ENCODE data around the gene ARHGAP26. TPM values are rescaled to one million over a fixed set of nuclear protein-coding genes. Genes with fewer than 3 reads are reported as not detected.

ARHGAP26 gene
- total and polyA plus RNA-seq, 2 of the 4 experiments (the other 2 are of a cell fraction), result 0.54 to 0.56 TPM

DNA sequence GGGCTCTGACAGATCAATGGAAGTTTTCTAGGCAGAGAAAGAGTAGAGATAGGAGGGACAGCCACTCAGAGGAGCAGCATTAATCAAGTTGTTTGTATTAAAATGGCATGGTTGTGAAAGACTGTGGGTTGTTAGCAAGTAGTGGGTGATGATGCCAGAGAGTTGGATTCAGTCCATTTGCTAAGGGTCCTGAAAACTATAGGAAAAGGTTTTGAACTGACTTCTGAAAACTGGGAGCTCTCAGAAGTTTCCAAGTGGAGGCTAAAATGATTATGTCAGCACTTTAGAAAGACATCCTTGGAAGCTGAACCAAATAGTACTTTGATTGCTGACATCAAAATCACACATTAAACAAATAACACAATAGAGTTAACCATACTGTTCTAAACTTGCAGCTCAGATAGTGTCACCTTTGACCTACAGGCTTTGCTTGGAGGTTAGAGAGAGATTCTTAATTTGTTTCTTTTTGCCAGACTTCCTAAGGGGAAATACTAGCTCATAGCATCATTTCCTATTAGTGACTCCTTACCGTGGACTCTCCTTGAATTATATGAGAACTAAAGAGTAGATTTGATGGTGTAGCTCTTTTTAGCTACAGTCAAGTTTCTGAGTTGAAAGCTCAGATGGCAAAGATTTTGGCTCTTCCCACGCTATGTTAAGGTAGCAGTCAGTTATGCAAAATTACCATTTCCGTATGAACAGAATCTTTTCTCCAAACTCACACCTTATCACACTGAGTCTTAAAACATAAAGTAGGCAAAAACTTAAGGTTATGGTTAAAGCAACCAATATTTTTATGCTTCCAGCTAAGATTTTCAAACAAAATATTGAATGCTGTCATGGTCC lies 356.2 kb downstream of the ARHGAP26 start:
- H3K56ac ChIP-seq (ENCODE audit: extremely low read depth, insufficient read depth, low read length), result no peak overlapping the region
- H3K23ac ChIP-seq (ENCODE audit: low read depth, low read length), result no peak overlapping the region
- no peak overlapping the region; the same call in 1 of the 2 replicates for H3K18ac ChIP-seq (ENCODE audit: low read depth, low read length)
- H2AFZ ChIP-seq (replicated peaks; ENCODE audit: low read length, poor library complexity), result no peak overlapping the region
- H4K8ac ChIP-seq (ENCODE audit: low read depth in 2 of 2, low read length in 2 of 2), result no peak overlapping the region
- H2AK5ac ChIP-seq (ENCODE audit: low read depth, low read length), result no peak overlapping the region
- no peak overlapping the region for H3K4me3 ChIP-seq (ENCODE audit: insufficient read depth, low read depth, low read length)
- H2BK120ac ChIP-seq (ENCODE audit: low read depth, low read length), result no peak overlapping the region
- no peaks in the 10 kb centered on the region for H3K27me3 ChIP-seq (ENCODE audit: control insufficient read depth, insufficient read depth, low read length)
- H2BK5ac ChIP-seq (ENCODE audit: low read depth, low read length, poor library complexity, severe bottlenecking), result no peak overlapping the region
- intact Hi-C loops (cut with micrococcal nuclease), result no loop called here
- in situ Hi-C loops (cut with MboI; ENCODE audit: low sequenced_read_pairs), result no loop called here
- no peaks in the 10 kb centered on the region for H3K9me3 ChIP-seq (ENCODE audit: control insufficient read depth, insufficient read depth, low read length)
- no peak overlapping the region for H2BK20ac ChIP-seq (ENCODE audit: low read depth, low read length)
- no peaks in the 10 kb centered on the region for H4K20me1 ChIP-seq (ENCODE audit: insufficient read depth, low read length)
- H3K79me1 ChIP-seq (ENCODE audit: low read depth in 1 of 2, low read length in 2 of 2), result no peaks in the 10 kb centered on the region
- H3K9me1 ChIP-seq (ENCODE audit: insufficient read depth, low read length), result no peaks in the 10 kb centered on the region; the same call in 1 of the 2 replicates
- dilution Hi-C loops (cut with HindIII; ENCODE audit: low sequenced_read_pairs, unreplicated experiment), result no loop called here
- WGBS, 2 experiments (ENCODE audit: extremely low coverage in 2 of 2, insufficient read length in 1 of 2), result no CpG with 5 or more reads among the region's 3 CpGs
- peaks cover under 1% of the 10 kb centered on the region for H3K4me1 ChIP-seq (ENCODE audit: control insufficient read depth, insufficient read depth, low read length)
- no peak overlapping the region for H3K9ac ChIP-seq (ENCODE audit: low read depth, low read length)
- H2BK15ac ChIP-seq (ENCODE audit: low read depth, low read length), result no peak overlapping the region
- DNase-seq, result peak; percentile 30
- ChIA-PET CTCF (interaction anchor here (0.5 to 1.5 kb wide), 4 partner anchors 15 to 264 kb away, joined by 3 to 7 read pairs (median 4); no protein-coding TSS in a partner anchor), POLR2A (ENCODE audit: unreplicated experiment) (no interaction called here)
- no peak overlapping the region for H4K5ac ChIP-seq (ENCODE audit: low read depth, low read length)
- TF ChIP-seq CEBPB (IDR thresholded peaks at IDR 0.05; ENCODE audit: low read depth, low read length) (peak; percentile 39; the same call in 1 of the 2 replicates), CHD1 (IDR thresholded peaks at IDR 0.05; ENCODE audit: low read depth, low read length) (no peak), MAFK (IDR thresholded peaks at IDR 0.05; ENCODE audit: low read depth, low read length) (peak; percentile 99), SMC3 (IDR thresholded peaks at IDR 0.05; ENCODE audit: low read depth, low read length) (no peak), RAD21 (IDR thresholded peaks at IDR 0.05; ENCODE audit: low read length) (no peak)
- H3K36me3 ChIP-seq (ENCODE audit: control insufficient read depth, insufficient read depth, low read length), result no peaks in the 10 kb centered on the region
- no peak overlapping the region for H3K4me2 ChIP-seq (ENCODE audit: low read depth, low read length)
- no peak for ATAC-seq (ENCODE audit: low read depth)
- no TSS peak for BruUV-seq (replicated peaks)
- H4K91ac ChIP-seq (ENCODE audit: insufficient read depth, low read depth, low read length), result no peak overlapping the region
- no peak overlapping the region for H2AK9ac ChIP-seq (replicated peaks; ENCODE audit: low read depth, low read length, poor library complexity)
- no peak overlapping the region for H3K4ac ChIP-seq (ENCODE audit: low read depth, low read length)
- 0 out of 2 replicates have a peak overlapping the region, but pooled peaks have one; percentile 33 for H3K14ac ChIP-seq (replicated peaks; ENCODE audit: low read depth, low read length)
- no peak overlapping the region for H3K27ac ChIP-seq (ENCODE audit: insufficient read depth, low read length)
